GM23338 (cell line): ENCODE results near the gene ETFRF1.

ENCODE experiments used
- EZH2 ChIP-seq: fragments of 200-600 bp; sonication (generic); IDR thresholded peaks from one replicate; pipeline ENCODE4 v1.8.0; 2017; ENCODE audit warnings: antibody characterized with exemption, mild to moderate bottlenecking, low read depth; ENCODE audit not compliant: unreplicated experiment
- EZH2phosphoT487 ChIP-seq: fragments of 200-600 bp; sonication (generic); IDR thresholded peaks from one replicate; pipeline ENCODE4 v1.8.1; 2018; ENCODE audit warnings: antibody characterized with exemption; ENCODE audit not compliant: unreplicated experiment
- POLR2AphosphoS5 ChIP-seq: IDR thresholded peaks from 2 replicates; pipeline ENCODE4 v1.6.1; 2016; ENCODE audit warnings: antibody characterized with exemption, low read depth
- TF ChIP-seq, protein P1 (sequence below), 2 experiments: fragments of 200-600 bp in 1 of 2; sonication (generic) in 1 of 2; conservative IDR thresholded peaks; 2 replicates each; pipeline versions ENCODE4 v1.5.1 to v1.6.1; 2016 to 2017; ENCODE audit warnings: antibody characterized with exemption in 2 of 2, low read depth in 2 of 2, mild to moderate bottlenecking in 2 of 2, moderate library complexity in 1 of 2
- TF ChIP-seq, protein P2 (sequence below): IDR thresholded peaks from one replicate; pipeline ENCODE4 v1.6.1; 2018; ENCODE audit warnings: antibody characterized with exemption; ENCODE audit not compliant: unreplicated experiment
- TF ChIP-seq, protein P3 (sequence below): IDR thresholded peaks from 2 replicates; pipeline ENCODE4 v1.6.1; 2016; ENCODE audit warnings: antibody characterized with exemption

- TF ChIP-seq, protein P1, sequence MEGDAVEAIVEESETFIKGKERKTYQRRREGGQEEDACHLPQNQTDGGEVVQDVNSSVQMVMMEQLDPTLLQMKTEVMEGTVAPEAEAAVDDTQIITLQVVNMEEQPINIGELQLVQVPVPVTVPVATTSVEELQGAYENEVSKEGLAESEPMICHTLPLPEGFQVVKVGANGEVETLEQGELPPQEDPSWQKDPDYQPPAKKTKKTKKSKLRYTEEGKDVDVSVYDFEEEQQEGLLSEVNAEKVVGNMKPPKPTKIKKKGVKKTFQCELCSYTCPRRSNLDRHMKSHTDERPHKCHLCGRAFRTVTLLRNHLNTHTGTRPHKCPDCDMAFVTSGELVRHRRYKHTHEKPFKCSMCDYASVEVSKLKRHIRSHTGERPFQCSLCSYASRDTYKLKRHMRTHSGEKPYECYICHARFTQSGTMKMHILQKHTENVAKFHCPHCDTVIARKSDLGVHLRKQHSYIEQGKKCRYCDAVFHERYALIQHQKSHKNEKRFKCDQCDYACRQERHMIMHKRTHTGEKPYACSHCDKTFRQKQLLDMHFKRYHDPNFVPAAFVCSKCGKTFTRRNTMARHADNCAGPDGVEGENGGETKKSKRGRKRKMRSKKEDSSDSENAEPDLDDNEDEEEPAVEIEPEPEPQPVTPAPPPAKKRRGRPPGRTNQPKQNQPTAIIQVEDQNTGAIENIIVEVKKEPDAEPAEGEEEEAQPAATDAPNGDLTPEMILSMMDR (conservative IDR thresholded peaks at IDR 0.05; ENCODE audit: low read depth in 2 of 2), result no peak
- TF ChIP-seq EZH2phosphoT487, result no peak
- TF ChIP-seq POLR2AphosphoS5, result no peak
- no peak for TF ChIP-seq EZH2
- TF ChIP-seq, protein P2, sequence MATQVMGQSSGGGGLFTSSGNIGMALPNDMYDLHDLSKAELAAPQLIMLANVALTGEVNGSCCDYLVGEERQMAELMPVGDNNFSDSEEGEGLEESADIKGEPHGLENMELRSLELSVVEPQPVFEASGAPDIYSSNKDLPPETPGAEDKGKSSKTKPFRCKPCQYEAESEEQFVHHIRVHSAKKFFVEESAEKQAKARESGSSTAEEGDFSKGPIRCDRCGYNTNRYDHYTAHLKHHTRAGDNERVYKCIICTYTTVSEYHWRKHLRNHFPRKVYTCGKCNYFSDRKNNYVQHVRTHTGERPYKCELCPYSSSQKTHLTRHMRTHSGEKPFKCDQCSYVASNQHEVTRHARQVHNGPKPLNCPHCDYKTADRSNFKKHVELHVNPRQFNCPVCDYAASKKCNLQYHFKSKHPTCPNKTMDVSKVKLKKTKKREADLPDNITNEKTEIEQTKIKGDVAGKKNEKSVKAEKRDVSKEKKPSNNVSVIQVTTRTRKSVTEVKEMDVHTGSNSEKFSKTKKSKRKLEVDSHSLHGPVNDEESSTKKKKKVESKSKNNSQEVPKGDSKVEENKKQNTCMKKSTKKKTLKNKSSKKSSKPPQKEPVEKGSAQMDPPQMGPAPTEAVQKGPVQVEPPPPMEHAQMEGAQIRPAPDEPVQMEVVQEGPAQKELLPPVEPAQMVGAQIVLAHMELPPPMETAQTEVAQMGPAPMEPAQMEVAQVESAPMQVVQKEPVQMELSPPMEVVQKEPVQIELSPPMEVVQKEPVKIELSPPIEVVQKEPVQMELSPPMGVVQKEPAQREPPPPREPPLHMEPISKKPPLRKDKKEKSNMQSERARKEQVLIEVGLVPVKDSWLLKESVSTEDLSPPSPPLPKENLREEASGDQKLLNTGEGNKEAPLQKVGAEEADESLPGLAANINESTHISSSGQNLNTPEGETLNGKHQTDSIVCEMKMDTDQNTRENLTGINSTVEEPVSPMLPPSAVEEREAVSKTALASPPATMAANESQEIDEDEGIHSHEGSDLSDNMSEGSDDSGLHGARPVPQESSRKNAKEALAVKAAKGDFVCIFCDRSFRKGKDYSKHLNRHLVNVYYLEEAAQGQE, result no peak
- TF ChIP-seq, protein P3, sequence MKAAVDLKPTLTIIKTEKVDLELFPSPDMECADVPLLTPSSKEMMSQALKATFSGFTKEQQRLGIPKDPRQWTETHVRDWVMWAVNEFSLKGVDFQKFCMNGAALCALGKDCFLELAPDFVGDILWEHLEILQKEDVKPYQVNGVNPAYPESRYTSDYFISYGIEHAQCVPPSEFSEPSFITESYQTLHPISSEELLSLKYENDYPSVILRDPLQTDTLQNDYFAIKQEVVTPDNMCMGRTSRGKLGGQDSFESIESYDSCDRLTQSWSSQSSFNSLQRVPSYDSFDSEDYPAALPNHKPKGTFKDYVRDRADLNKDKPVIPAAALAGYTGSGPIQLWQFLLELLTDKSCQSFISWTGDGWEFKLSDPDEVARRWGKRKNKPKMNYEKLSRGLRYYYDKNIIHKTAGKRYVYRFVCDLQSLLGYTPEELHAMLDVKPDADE, result no peak
These were observed 5.4 kb upstream of the ETFRF1 start for GRCh38 chr12:25189656-25190055.
